ENCODE measurements around the gene ARID4B.
A peak's percentile ranks its signal among the peaks of the same experiment; 100 is the strongest.
"Not testable (repeated sequence)": the region's sequence is repeated elsewhere in the genome, so short reads cannot be mapped to it uniquely, and the experiment has no call there.

Gene ARID4B

GRCh38 chr1:235295902-235296350, 32.1 kb downstream of the ARID4B start:
- no peaks in the 10 kb centered on the region for H3K27me3 Mint-ChIP-seq
- H3K36me3 Mint-ChIP-seq (ENCODE audit: low read depth) = peaks cover 12% of the 10 kb centered on the region
- H3K4me1 Mint-ChIP-seq = peaks cover 67% of the 10 kb centered on the region
- peak overlapping the region; percentile 48 for H3K27ac Mint-ChIP-seq
- DNase-seq (no peak), ATAC-seq (no peak)
- no peaks in the 10 kb centered on the region for H3K9me3 Mint-ChIP-seq
- no peak overlapping the region for H3K4me3 Mint-ChIP-seq

GRCh38 chr1:235293322-235293942, 34.5 kb downstream of the ARID4B start:
- no peak for ATAC-seq
- Mint-ChIP-seq H3K4me1 (peaks cover 71% of the 10 kb centered on the region), H3K9me3 (no peaks in the 10 kb centered on the region), H3K36me3 (ENCODE audit: low read depth) (peaks cover 16% of the 10 kb centered on the region), H3K27ac (no peak overlapping the region), H3K27me3 (no peaks in the 10 kb centered on the region), H3K4me3 (no peak overlapping the region)
- no peak for DNase-seq

GRCh38 chr1:235292790-235293189, 35.2 kb downstream of the ARID4B start:
- Mint-ChIP-seq H3K4me3 (no peak overlapping the region), H3K4me1 (peaks cover 72% of the 10 kb centered on the region), H3K9me3 (no peaks in the 10 kb centered on the region), H3K27ac (no peak overlapping the region), H3K36me3 (ENCODE audit: low read depth) (peaks cover 14% of the 10 kb centered on the region), H3K27me3 (no peaks in the 10 kb centered on the region)
- ATAC-seq = no peak
- DNase-seq = no peak

- Mint-ChIP-seq H3K27me3 (no peaks in the 10 kb centered on the region), H3K9me3 (no peaks in the 10 kb centered on the region), H3K27ac (peak overlapping the region; percentile 6), H3K36me3 (ENCODE audit: low read depth) (peaks cover 8% of the 10 kb centered on the region), H3K4me1 (peaks cover 73% of the 10 kb centered on the region), H3K4me3 (no peak overlapping the region)
- ATAC-seq (no peak), DNase-seq (no peak)
Measured at GRCh38 chr1:235291599-235292091, 36.3 kb downstream of the ARID4B start.

GRCh38 chr1:235290740-235291502, 37.1 kb downstream of the ARID4B start:
- peaks cover 8% of the 10 kb centered on the region for H3K36me3 Mint-ChIP-seq (ENCODE audit: low read depth)
- no peak overlapping the region for H3K4me3 Mint-ChIP-seq
- ATAC-seq (no peak), DNase-seq (no peak)
- peaks cover 76% of the 10 kb centered on the region for H3K4me1 Mint-ChIP-seq
- H3K9me3 Mint-ChIP-seq = no peaks in the 10 kb centered on the region
- no peak overlapping the region for H3K27ac Mint-ChIP-seq
- no peaks in the 10 kb centered on the region for H3K27me3 Mint-ChIP-seq

- Mint-ChIP-seq H3K36me3 (ENCODE audit: low read depth) (peaks cover 7% of the 10 kb centered on the region), H3K4me3 (no peak overlapping the region), H3K9me3 (no peaks in the 10 kb centered on the region), H3K4me1 (peaks cover 76% of the 10 kb centered on the region), H3K27ac (no peak overlapping the region), H3K27me3 (no peaks in the 10 kb centered on the region)
- DNase-seq (no peak), ATAC-seq (no peak)
Measured at GRCh38 chr1:235289859-235290739, 37.9 kb downstream of the ARID4B start.

- H3K4me3 Mint-ChIP-seq = no peak overlapping the region
- peaks cover 73% of the 10 kb centered on the region for H3K4me1 Mint-ChIP-seq
- H3K27ac Mint-ChIP-seq = no peak overlapping the region
- no peaks in the 10 kb centered on the region for H3K27me3 Mint-ChIP-seq
- DNase-seq (no peak), ATAC-seq (no peak)
- H3K9me3 Mint-ChIP-seq = no peaks in the 10 kb centered on the region
- H3K36me3 Mint-ChIP-seq (ENCODE audit: low read depth) = peaks cover 7% of the 10 kb centered on the region
Measured at GRCh38 chr1:235287208-235287882, 40.6 kb downstream of the ARID4B start.

GRCh38 chr1:235286667-235287066, 41.3 kb downstream of the ARID4B start:
- peaks cover 72% of the 10 kb centered on the region for H3K4me1 Mint-ChIP-seq
- peak overlapping the region; percentile 14 for H3K27ac Mint-ChIP-seq
- peaks cover 7% of the 10 kb centered on the region for H3K36me3 Mint-ChIP-seq (ENCODE audit: low read depth)
- no peaks in the 10 kb centered on the region for H3K27me3 Mint-ChIP-seq
- no peak overlapping the region for H3K4me3 Mint-ChIP-seq
- H3K9me3 Mint-ChIP-seq = no peaks in the 10 kb centered on the region
- ATAC-seq (peak; percentile 54), DNase-seq (no peak)

GRCh38 chr1:235284231-235284769, 43.7 kb downstream of the ARID4B start:
- Mint-ChIP-seq H3K27ac (no peak overlapping the region), H3K4me1 (peaks cover 67% of the 10 kb centered on the region), H3K27me3 (no peaks in the 10 kb centered on the region), H3K4me3 (no peak overlapping the region), H3K9me3 (no peaks in the 10 kb centered on the region), H3K36me3 (ENCODE audit: low read depth) (peaks cover 3% of the 10 kb centered on the region)
- ATAC-seq (no peak), DNase-seq (no peak)

GRCh38 chr1:235283636-235284035, 44.3 kb downstream of the ARID4B start:
- H3K27ac Mint-ChIP-seq; H3K9me3 Mint-ChIP-seq; ATAC-seq; H3K27me3 Mint-ChIP-seq; H3K36me3 Mint-ChIP-seq (ENCODE audit: low read depth); DNase-seq; H3K4me3 Mint-ChIP-seq: not testable (repeated sequence)
- H3K4me1 Mint-ChIP-seq = peaks cover 69% of the 10 kb centered on the region

GRCh38 chr1:235280467-235280866, 47.5 kb downstream of the ARID4B start:
- DNase-seq (no peak), ATAC-seq (no peak)
- Mint-ChIP-seq H3K27me3 (no peaks in the 10 kb centered on the region), H3K4me3 (no peak overlapping the region), H3K27ac (no peak overlapping the region), H3K4me1 (peaks cover 58% of the 10 kb centered on the region), H3K9me3 (peaks cover 3% of the 10 kb centered on the region), H3K36me3 (ENCODE audit: low read depth) (peaks cover 7% of the 10 kb centered on the region)

GRCh38 chr1:235279694-235280093, 48.3 kb downstream of the ARID4B start:
- Mint-ChIP-seq H3K36me3 (ENCODE audit: low read depth) (peaks cover 4% of the 10 kb centered on the region), H3K4me3 (no peak overlapping the region), H3K9me3 (peaks cover 3% of the 10 kb centered on the region), H3K4me1 (peaks cover 61% of the 10 kb centered on the region), H3K27ac (no peak overlapping the region), H3K27me3 (no peaks in the 10 kb centered on the region)
- no peak for DNase-seq
- no peak for ATAC-seq

- Mint-ChIP-seq H3K36me3 (ENCODE audit: low read depth) (peaks cover 4% of the 10 kb centered on the region), H3K27me3 (no peaks in the 10 kb centered on the region), H3K9me3 (peaks cover 3% of the 10 kb centered on the region), H3K4me1 (peaks cover 60% of the 10 kb centered on the region), H3K27ac (no peak overlapping the region), H3K4me3 (no peak overlapping the region)
- DNase-seq (no peak), ATAC-seq (no peak)
Measured at GRCh38 chr1:235278915-235279292, 49.1 kb downstream of the ARID4B start.

Measured in activated naive CD8-positive, alpha-beta T cell treated with anti-CD3 and anti-CD28 coated beads, Interleukin-2, amount 50 U/mL, for 24 hours (primary cell).